GM21515 (cell line): ENCODE data around the gene OPA3.

Experiments used
- ATAC-seq: cut with Tn5 transposase; IDR thresholded peaks from one replicate; pipeline ENCODE4 v1.9.1; 2021; ENCODE audit not compliant: unreplicated experiment

OPA3 gene

DNA sequence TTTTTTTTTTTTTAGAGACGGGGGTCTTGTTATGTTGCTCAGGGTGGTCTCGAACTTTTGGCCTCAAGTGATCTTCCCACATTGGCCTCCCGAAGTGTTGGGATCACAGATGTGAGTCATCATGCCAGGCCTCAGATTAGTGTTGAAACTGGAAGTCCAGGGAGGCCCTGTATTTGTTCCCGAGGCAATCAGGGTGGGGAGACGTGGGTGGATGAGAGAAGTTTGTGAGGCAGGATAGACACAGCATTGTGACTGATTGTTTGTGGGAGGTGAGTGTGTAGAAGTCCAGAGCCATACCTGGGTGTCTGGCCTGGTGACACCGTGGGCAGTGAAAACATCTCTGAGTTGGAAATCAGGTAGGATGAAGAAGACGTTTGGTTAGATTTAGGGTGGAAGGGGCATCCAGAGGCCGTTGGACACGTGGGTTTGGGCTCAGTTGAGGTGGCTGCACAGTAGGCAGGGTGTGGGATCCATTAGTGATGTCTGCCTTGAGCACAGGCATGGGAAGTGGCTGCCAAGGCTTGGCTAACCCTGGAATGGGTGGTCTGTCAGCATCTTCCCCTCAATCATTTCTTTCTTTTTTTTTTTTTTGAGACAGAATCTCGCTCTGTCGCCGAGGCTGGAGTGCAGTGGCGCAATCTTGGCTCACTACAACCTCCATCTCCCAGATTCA lies 100.2 kb downstream of the OPA3 start:
- ATAC-seq, result no peak

DNA sequence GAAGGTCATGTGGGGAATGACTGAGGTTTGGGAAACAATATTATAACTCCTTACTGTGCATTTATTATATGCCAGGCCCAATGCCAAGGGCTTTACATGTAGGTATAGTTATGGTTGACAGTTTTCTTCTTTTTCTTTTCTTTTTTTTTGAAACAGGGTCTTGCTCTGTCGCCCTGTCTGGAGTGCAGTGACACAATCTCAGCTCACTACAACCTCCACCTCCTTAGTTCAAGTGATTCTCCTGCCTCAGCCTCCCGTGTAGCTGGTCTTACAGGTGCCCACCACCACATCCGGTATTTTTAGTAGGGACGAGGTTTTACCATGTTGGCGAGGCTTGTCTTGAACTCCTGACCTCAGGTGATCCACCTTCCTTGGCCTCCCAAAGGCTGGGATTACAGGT lies 101.6 kb downstream of the OPA3 start:
- ATAC-seq, result no peak

DNA sequence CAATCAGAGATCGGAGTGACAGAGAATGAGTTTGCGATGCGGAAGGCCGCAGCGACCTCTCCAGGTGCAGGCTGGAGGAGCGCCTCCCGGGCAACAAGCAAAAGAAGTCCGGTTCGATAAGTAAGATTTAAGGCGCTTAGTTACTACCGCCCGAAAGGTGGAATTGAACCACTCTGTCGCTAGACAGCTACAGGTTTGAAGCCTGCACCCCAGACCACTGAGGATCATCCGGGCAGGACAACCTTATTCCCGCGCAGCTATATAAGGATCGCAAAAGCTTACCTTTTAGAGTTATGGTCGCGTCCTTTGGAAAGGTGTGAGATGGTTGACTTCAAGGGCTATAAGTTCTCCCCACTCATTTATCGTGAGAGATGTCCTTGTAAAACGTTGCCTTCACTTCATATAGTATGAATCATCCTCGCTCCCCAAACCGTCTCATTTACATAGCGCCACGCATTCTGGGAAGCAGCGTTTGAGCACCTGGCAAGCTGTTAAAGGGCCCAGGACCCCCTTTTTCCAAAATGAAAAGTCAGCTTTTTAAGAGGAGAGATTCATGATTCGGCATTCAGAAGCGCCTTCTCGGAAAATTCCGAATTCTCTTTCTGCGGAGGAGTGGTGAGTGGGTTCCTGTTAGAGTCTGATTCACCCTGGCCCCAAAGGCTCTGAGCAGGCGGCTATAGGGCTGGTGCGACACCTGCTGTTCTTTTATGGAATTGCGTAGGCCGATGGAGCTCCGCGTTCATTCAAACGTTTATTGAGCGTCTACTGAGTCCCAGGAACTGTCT lies 106.0 kb downstream of the OPA3 start:
- peak; percentile 66 for ATAC-seq

DNA sequence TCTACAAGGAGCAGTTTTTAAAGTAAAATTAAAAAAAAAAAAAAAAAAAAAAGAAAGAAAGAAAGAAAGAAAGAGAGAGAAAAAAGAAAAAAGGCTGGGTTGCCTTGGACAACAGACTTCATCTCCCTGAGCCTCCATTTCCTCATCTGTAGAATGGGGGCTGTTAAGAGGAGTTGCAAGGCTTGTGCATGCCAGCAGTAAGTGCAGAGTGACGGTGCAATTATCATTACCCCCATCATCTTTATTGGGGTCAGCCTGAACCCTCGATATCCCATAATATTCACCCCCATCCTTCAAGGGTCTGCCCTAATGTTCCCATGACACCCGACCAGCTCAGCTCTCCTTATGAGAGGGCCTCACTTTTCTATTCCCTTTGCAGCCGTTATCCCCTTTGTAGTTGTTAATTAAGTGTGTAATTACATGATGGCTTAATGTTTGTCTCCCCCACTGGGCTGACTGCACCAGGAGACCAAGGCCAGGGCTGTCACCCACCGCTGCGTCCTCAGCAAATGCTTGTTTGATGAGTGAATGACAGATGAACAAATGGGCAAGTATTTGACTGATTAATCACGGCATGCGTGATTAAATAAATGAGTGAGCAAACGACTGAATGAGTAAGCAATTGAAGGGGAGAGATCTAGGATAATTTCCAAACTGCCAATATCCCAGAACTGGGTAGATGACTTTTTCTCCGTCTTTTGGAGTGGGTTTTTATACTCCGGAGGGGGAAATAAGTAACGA lies 106.7 kb downstream of the OPA3 start:
- no peak for ATAC-seq
